A549 (cell line): ENCODE measurements around the gene CXCR4.

Experiments used
- BHLHE40 ChIP-seq: IDR thresholded peaks from 2 replicates; pipeline ENCODE4 v1.6.1; 2012; ENCODE audit warnings: low read depth, low read length, inconsistent platforms
- EHF ChIP-seq: fragments of 250-450 bp; sonication (Bioruptor Pico); IDR thresholded peaks from 2 replicates; pipeline ENCODE4 v1.5.0; 2020; ENCODE audit warnings: mild to moderate bottlenecking
- EHMT2 ChIP-seq: fragments of 200-600 bp; sonication (generic); IDR thresholded peaks from 2 replicates; pipeline ENCODE4 v1.6.1; 2016; ENCODE audit warnings: antibody characterized with exemption, low read depth, mild to moderate bottlenecking, moderate library complexity
- EP300 ChIP-seq, 2 experiments: fragments of >200 bp; sonication (Bioruptor Twin); formaldehyde crosslinking; IDR thresholded peaks; 2 replicates in 1 of 2; 3 replicates in 1 of 2; pipeline ENCODE4 v1.6.1; 2016 to 2017
- MYC ChIP-seq: IDR thresholded peaks from 2 replicates; pipeline ENCODE4 v1.6.1; 2012; ENCODE audit warnings: mild to moderate bottlenecking, inconsistent platforms, low read length, improper control_type of control experiment, borderline replicate concordance
- NR3C1 ChIP-seq: fragments of >200 bp; sonication (Bioruptor Twin); formaldehyde crosslinking; IDR thresholded peaks from 3 replicates; pipeline ENCODE4 v1.6.1; 2017
- PHF8 ChIP-seq: fragments of 200-600 bp; sonication (generic); IDR thresholded peaks from 2 replicates; pipeline ENCODE4 v1.6.1; 2016; ENCODE audit warnings: low read depth, mild to moderate bottlenecking, antibody characterized with exemption, moderate library complexity, borderline replicate concordance
- POLR2A ChIP-seq: IDR thresholded peaks from 2 replicates; pipeline ENCODE4 v1.6.1; 2012; ENCODE audit warnings: mild to moderate bottlenecking, low read length
- RAD21 ChIP-seq, 2 experiments: fragments of >200 bp in 1 of 2; sonication (Bioruptor Twin) in 1 of 2; formaldehyde crosslinking in 1 of 2; IDR thresholded peaks in 1 of 2; conservative IDR thresholded peaks in 1 of 2; 2 replicates in 1 of 2; 3 replicates in 1 of 2; pipeline ENCODE4 v1.6.1; 2012 to 2018; ENCODE audit warnings: inconsistent platforms in 1 of 2
- RCOR1 ChIP-seq: fragments of 150-350 bp; IDR thresholded peaks from 2 replicates; pipeline ENCODE4 v1.6.1; 2014; ENCODE audit warnings: antibody characterized with exemption, low read length, low read depth
- RNF2 ChIP-seq: fragments of 200-600 bp; sonication (generic); IDR thresholded peaks from 2 replicates; pipeline ENCODE4 v1.6.1; 2016; ENCODE audit warnings: low read depth, mild to moderate bottlenecking, antibody characterized with exemption, moderate library complexity, borderline replicate concordance
- TF ChIP-seq, protein P1 (sequence below): fragments of >200 bp; sonication (Bioruptor Twin); formaldehyde crosslinking; IDR thresholded peaks from 3 replicates; pipeline ENCODE4 v1.5.1; 2016
- TF ChIP-seq, protein P2 (sequence below): IDR thresholded peaks from 2 replicates; pipeline ENCODE4 v1.6.1; 2012; ENCODE audit warnings: low read depth, borderline replicate concordance

DNA sequence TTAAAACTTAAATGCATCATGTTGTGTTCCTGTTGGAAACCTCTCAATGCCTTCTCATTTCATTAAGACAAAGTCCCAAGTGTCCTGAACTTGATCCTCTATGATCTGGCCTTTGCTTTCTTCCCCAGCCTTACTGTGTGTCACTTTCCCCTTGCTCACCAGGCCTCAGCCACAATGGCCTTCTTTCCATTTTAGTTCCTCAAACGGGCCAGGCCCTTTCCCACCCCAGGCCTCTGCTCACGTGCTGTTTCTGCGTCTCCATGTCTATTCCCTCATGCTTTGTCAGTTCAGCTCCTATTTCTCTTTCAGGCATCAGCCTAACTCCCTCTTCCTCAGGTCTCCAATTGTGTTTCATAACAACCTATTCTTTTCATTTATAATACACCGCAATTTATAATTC, 19.5 kb downstream of the CXCR4 start:
- TF ChIP-seq NR3C1 (no peak), RNF2 (no peak), RAD21 (conservative IDR thresholded peaks at IDR 0.05 in 1 of 2, IDR thresholded peaks at IDR 0.05 in 1 of 2) (no peak), EHMT2 (no peak), POLR2A (no peak), EHF (no peak), PHF8 (no peak), MYC (no peak), RCOR1 (no peak), BHLHE40 (no peak), EP300 (IDR thresholded peaks at IDR 0.05) (no peak)
- TF ChIP-seq, protein P1, sequence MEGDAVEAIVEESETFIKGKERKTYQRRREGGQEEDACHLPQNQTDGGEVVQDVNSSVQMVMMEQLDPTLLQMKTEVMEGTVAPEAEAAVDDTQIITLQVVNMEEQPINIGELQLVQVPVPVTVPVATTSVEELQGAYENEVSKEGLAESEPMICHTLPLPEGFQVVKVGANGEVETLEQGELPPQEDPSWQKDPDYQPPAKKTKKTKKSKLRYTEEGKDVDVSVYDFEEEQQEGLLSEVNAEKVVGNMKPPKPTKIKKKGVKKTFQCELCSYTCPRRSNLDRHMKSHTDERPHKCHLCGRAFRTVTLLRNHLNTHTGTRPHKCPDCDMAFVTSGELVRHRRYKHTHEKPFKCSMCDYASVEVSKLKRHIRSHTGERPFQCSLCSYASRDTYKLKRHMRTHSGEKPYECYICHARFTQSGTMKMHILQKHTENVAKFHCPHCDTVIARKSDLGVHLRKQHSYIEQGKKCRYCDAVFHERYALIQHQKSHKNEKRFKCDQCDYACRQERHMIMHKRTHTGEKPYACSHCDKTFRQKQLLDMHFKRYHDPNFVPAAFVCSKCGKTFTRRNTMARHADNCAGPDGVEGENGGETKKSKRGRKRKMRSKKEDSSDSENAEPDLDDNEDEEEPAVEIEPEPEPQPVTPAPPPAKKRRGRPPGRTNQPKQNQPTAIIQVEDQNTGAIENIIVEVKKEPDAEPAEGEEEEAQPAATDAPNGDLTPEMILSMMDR, result no peak
- TF ChIP-seq, protein P2, sequence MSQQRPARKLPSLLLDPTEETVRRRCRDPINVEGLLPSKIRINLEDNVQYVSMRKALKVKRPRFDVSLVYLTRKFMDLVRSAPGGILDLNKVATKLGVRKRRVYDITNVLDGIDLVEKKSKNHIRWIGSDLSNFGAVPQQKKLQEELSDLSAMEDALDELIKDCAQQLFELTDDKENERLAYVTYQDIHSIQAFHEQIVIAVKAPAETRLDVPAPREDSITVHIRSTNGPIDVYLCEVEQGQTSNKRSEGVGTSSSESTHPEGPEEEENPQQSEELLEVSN, result no peak
